SK-N-SH (cell line): ENCODE measurements around the gene C9orf85. TPM values are rescaled to one million over a fixed set of nuclear protein-coding genes. Genes with fewer than 3 reads are reported as not detected.

Experiments used
- CTCF ChIA-PET: fragments of 300-600, 350-600 bp; formaldehyde crosslinking; extraction: SDS; loops from one replicate; lab custom pipeline; 2021; lab: Yijun Ruan, JAX
- POLR2A ChIA-PET: fragments of 350-600 bp; sonication (Branson Sonifier 250); formaldehyde crosslinking; extraction: SDS; loops from one replicate; lab custom pipeline; 2020; ENCODE audit warnings: antibody characterized with exemption, inconsistent platforms; lab: Yijun Ruan, JAX
- DNase-seq: peaks from one replicate; pipeline ENCODE4 v3.0.0; 2012
- H2AFZ ChIP-seq: fragments of 200-600 bp; sonication (generic); 2 replicates; pipeline ENCODE4 v1.8.1; 2016; ENCODE audit warnings: antibody characterized with exemption, mild to moderate bottlenecking, low read depth
- H3F3A ChIP-seq: fragments of 200-600 bp; sonication (generic); replicated peaks from 2 replicates; pipeline ENCODE3; 2016; ENCODE audit warnings: antibody characterized with exemption, mild to moderate bottlenecking; ENCODE audit not compliant: insufficient read depth
- H3K27ac ChIP-seq, 2 experiments: fragments of 200-500 bp in 1 of 2; fragments of 200-600 bp in 1 of 2; sonication (Bioruptor generic) in 1 of 2; sonication (generic), shearing (Covaris generic) in 1 of 2; 2 replicates each; pipeline versions ENCODE4 v1.5.1 to v1.6.1; 2014 to 2016; ENCODE audit warnings: low read depth in 2 of 2, inconsistent platforms in 1 of 2, low read length in 1 of 2, mild to moderate bottlenecking in 1 of 2, mixed read lengths in 1 of 2
- H3K27me3 ChIP-seq: fragments of 200-600 bp; sonication (generic), shearing (Covaris generic); 2 replicates; pipeline ENCODE4 v1.6.1; 2016; ENCODE audit warnings: mixed run types; ENCODE audit not compliant: insufficient read depth
- H3K36me3 ChIP-seq, 2 experiments: fragments of 200-500 bp in 1 of 2; fragments of 200-600 bp in 1 of 2; sonication (Bioruptor generic) in 1 of 2; sonication (generic) in 1 of 2; replicated peaks in 1 of 2; 2 replicates each; pipeline versions ENCODE3 to v1.5.1; 2014 to 2016; ENCODE audit warnings: low read length in 1 of 2, mild to moderate bottlenecking in 1 of 2; ENCODE audit not compliant: insufficient read depth in 2 of 2, control insufficient read depth in 1 of 2
- H3K4me1 ChIP-seq, 2 experiments: fragments of 200-500 bp in 1 of 2; fragments of 200-600 bp in 1 of 2; sonication (Bioruptor generic) in 1 of 2; sonication (generic), shearing (Covaris generic) in 1 of 2; 2 replicates each; pipeline versions ENCODE4 v1.5.1 to v1.6.1; 2014 to 2016; ENCODE audit warnings: low read depth in 1 of 2, low read length in 1 of 2, mixed run types in 1 of 2; ENCODE audit not compliant: insufficient read depth in 2 of 2, control insufficient read depth in 1 of 2
- H3K4me2 ChIP-seq: fragments of 200-600 bp; sonication (generic), shearing (Covaris generic); 2 replicates; pipeline ENCODE4 v1.6.1; 2017; ENCODE audit warnings: mixed run types
- H3K4me3 ChIP-seq, 2 experiments: fragments of 200-500 bp in 1 of 2; fragments of 200-600 bp in 1 of 2; sonication (Bioruptor generic) in 1 of 2; sonication (generic), shearing (Covaris generic) in 1 of 2; 2 replicates each; pipeline versions ENCODE4 v1.5.1 to v1.8.1; 2014 to 2016; ENCODE audit warnings: low read depth in 2 of 2, inconsistent platforms in 1 of 2, low read length in 1 of 2, mild to moderate bottlenecking in 1 of 2, mixed read lengths in 1 of 2, moderate library complexity in 1 of 2
- H3K79me2 ChIP-seq: fragments of 200-600 bp; sonication (generic); 2 replicates; pipeline ENCODE4 v1.8.1; 2017; ENCODE audit warnings: mild to moderate bottlenecking; ENCODE audit not compliant: insufficient read depth
- H3K9ac ChIP-seq: fragments of 200-600 bp; sonication (generic); 2 replicates; pipeline ENCODE4 v1.6.1; 2017; ENCODE audit warnings: mixed run types
- H3K9me2 ChIP-seq: fragments of 200-600 bp; sonication (generic); 2 replicates; pipeline ENCODE4 v1.6.1; 2017; ENCODE audit warnings: mixed run types
- H3K9me3 ChIP-seq: fragments of 200-600 bp; sonication (generic); 2 replicates; pipeline ENCODE4 v1.6.1; 2017; ENCODE audit warnings: mixed run types, mild to moderate bottlenecking, moderate library complexity
- H4K20me1 ChIP-seq: fragments of 200-600 bp; sonication (generic); 2 replicates; pipeline ENCODE4 v1.6.1; 2017; ENCODE audit warnings: mild to moderate bottlenecking, mixed run types; ENCODE audit not compliant: insufficient read depth
- FOSL2 ChIP-seq: IDR thresholded peaks from 2 replicates; pipeline ENCODE4 v1.4.0; 2012; ENCODE audit warnings: low read depth, mild to moderate bottlenecking, moderate library complexity, borderline replicate concordance
- FOXM1 ChIP-seq: IDR thresholded peaks from 2 replicates; pipeline ENCODE4 v1.4.0; 2012; ENCODE audit warnings: low read depth, mild to moderate bottlenecking
- GABPA ChIP-seq: IDR thresholded peaks from 2 replicates; pipeline ENCODE4 v1.4.0; 2012; ENCODE audit warnings: low read depth, mild to moderate bottlenecking
- GATA2 ChIP-seq: sonication (generic); formaldehyde crosslinking; IDR thresholded peaks from 2 replicates; pipeline ENCODE4 v1.5.0; 2020; ENCODE audit warnings: mild to moderate bottlenecking, missing genetic modification reagents
- JUND ChIP-seq: IDR thresholded peaks from 2 replicates; pipeline ENCODE4 v1.4.0; 2012
- MXI1 ChIP-seq: IDR thresholded peaks from 2 replicates; pipeline ENCODE4 v1.6.1; 2012; ENCODE audit warnings: mild to moderate bottlenecking, low read depth, low read length, improper control_type of control experiment
- RFX5 ChIP-seq: IDR thresholded peaks from 2 replicates; pipeline ENCODE4 v1.6.1; 2012; ENCODE audit warnings: mild to moderate bottlenecking, improper control_type of control experiment, low read length
- RXRA ChIP-seq: IDR thresholded peaks from 2 replicates; pipeline ENCODE4 v1.4.0; 2012; ENCODE audit warnings: low read depth, mild to moderate bottlenecking, borderline replicate concordance
- SIN3A ChIP-seq: IDR thresholded peaks from 2 replicates; pipeline ENCODE4 v1.6.1; 2012; ENCODE audit warnings: low read depth, mild to moderate bottlenecking, low read length, moderate library complexity, borderline replicate concordance
- WGBS: methylation state at CpG from one replicate; pipeline ENCODE4 v1.1.6; 2017; ENCODE audit warnings: low lambda C conversion rate; 5-methylcytosine and 5-hydroxymethylcytosine counted together
- polyA plus RNA-seq, 3 experiments: library from polyadenylated mRNA; depleted of rRNA; stranded (reverse); fragments of >200 nt; gene quantifications; 2 replicates each; pipeline ENCODE4 v1.2.3, GENCODE V29; 2012
- small RNA-seq, 7 experiments: library from RNA; depleted of rRNA; stranded (forward); fragments of <200 nt; gene quantifications; one replicate each; pipeline ENCODE3, GENCODE V24; 2012
- TF ChIP-seq, protein P1 (sequence below): IDR thresholded peaks from 2 replicates; pipeline ENCODE4 v1.6.1; 2012; ENCODE audit warnings: mild to moderate bottlenecking, low read depth, low read length, moderate library complexity
- TF ChIP-seq, protein P2 (sequence below): IDR thresholded peaks from 2 replicates; pipeline ENCODE4 v1.4.0; 2012; ENCODE audit warnings: low read depth, borderline replicate concordance

C9orf85 gene
- polyA plus RNA-seq, 1 of the 3 experiments (the other 2 are of a cell fraction) = 11.1 TPM

DNA sequence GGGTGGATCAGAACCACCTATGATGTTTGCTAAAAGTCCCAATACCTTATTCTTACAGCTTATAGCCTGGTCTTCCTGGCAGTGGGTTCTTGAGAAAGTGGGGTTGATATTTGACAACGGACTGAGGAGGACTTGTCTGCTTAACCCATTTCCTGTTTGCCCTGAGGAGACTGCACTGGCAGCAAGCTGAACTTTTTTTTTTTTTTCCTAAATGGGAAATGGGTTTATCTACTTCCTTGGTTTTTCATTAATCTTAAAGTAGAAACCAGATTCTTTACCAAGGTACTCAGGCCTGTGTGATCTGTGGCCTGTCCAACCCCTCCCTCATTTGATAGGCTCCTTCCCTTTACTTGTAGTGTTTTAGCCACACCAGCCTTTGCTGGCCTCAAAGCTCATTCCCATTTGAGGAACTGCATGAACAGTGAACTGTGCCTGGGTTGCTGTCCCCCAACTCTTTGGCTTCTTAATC, 101.9 kb downstream of the C9orf85 start:
- H3K9ac ChIP-seq = no peak overlapping the region
- no peak overlapping the region for H3K27ac ChIP-seq
- no peak for TF ChIP-seq JUND
- no peak for TF ChIP-seq GATA2 (CRISPR knock-in tag)
- TF ChIP-seq, protein P1, sequence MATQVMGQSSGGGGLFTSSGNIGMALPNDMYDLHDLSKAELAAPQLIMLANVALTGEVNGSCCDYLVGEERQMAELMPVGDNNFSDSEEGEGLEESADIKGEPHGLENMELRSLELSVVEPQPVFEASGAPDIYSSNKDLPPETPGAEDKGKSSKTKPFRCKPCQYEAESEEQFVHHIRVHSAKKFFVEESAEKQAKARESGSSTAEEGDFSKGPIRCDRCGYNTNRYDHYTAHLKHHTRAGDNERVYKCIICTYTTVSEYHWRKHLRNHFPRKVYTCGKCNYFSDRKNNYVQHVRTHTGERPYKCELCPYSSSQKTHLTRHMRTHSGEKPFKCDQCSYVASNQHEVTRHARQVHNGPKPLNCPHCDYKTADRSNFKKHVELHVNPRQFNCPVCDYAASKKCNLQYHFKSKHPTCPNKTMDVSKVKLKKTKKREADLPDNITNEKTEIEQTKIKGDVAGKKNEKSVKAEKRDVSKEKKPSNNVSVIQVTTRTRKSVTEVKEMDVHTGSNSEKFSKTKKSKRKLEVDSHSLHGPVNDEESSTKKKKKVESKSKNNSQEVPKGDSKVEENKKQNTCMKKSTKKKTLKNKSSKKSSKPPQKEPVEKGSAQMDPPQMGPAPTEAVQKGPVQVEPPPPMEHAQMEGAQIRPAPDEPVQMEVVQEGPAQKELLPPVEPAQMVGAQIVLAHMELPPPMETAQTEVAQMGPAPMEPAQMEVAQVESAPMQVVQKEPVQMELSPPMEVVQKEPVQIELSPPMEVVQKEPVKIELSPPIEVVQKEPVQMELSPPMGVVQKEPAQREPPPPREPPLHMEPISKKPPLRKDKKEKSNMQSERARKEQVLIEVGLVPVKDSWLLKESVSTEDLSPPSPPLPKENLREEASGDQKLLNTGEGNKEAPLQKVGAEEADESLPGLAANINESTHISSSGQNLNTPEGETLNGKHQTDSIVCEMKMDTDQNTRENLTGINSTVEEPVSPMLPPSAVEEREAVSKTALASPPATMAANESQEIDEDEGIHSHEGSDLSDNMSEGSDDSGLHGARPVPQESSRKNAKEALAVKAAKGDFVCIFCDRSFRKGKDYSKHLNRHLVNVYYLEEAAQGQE = no peak
- no peak for TF ChIP-seq RXRA
- no peak for TF ChIP-seq MXI1
- TF ChIP-seq FOXM1 = no peak
- no peak for TF ChIP-seq SIN3A
- no peak for TF ChIP-seq RFX5
- DNase-seq = no peak
- no peaks in the 10 kb centered on the region for H3K36me3 ChIP-seq
- H3K4me3 ChIP-seq = no peak overlapping the region
- H3K9me2 ChIP-seq = no peaks in the 10 kb centered on the region
- WGBS = 6% methylated on average over 1 of the region's 1 CpG
- no peaks in the 10 kb centered on the region for H4K20me1 ChIP-seq
- no peaks in the 10 kb centered on the region for H3K9me3 ChIP-seq
- no peaks in the 10 kb centered on the region for H3F3A ChIP-seq
- H2AFZ ChIP-seq = no peak overlapping the region
- H3K4me2 ChIP-seq = no peak overlapping the region
- peaks cover 14% of the 10 kb centered on the region; the same call in 1 of the 2 replicates for H3K27me3 ChIP-seq
- CTCF ChIA-PET = interaction anchor here (0.7 to 1.5 kb wide), 3 partner anchors 11 to 207 kb away, joined by 3 to 4 read pairs (median 4); no protein-coding TSS in a partner anchor
- no peaks in the 10 kb centered on the region for H3K4me1 ChIP-seq
- no peaks in the 10 kb centered on the region for H3K79me2 ChIP-seq
- POLR2A ChIA-PET = no interaction called here

DNA sequence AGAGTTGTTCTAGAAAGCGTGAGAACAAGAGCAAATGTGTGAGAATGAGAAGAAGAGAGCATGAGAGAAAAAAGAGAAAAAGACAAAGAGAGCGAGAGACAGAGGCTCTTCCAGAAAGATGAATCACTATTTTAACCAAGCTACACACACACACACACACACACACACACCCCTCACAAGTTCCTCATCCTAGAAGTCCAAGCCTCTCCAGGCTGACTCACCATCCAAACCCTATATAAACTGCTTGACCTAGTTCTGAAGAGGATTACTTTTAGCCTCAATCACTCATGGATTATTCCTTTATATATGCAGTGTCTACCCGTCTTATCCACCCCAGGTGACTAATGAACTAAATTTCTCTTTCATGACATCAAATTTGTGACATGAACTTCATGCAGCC, 111.4 kb downstream of the C9orf85 start:
- no peaks in the 10 kb centered on the region; the same call in 1 of the 2 replicates for H3K27me3 ChIP-seq
- ChIA-PET CTCF (interaction anchor here (2.9 to 8.2 kb wide), 3 partner anchors 16 to 218 kb away, joined by 39 to 149 read pairs (median 60); no protein-coding TSS in a partner anchor), POLR2A (no interaction called here)
- no peaks in the 10 kb centered on the region for H4K20me1 ChIP-seq
- no peak overlapping the region for H3K9ac ChIP-seq
- DNase-seq = no peak
- no peaks in the 10 kb centered on the region for H3K9me2 ChIP-seq
- H3K4me3 ChIP-seq = no peak overlapping the region
- 48% methylated on average over 3 of the region's 3 CpGs for WGBS
- TF ChIP-seq GABPA = no peak
- no peak for TF ChIP-seq RFX5
- no peak for TF ChIP-seq GATA2 (CRISPR knock-in tag)
- peak; percentile 27; the same call in 1 of the 2 replicates for TF ChIP-seq FOSL2
- TF ChIP-seq, protein P2, sequence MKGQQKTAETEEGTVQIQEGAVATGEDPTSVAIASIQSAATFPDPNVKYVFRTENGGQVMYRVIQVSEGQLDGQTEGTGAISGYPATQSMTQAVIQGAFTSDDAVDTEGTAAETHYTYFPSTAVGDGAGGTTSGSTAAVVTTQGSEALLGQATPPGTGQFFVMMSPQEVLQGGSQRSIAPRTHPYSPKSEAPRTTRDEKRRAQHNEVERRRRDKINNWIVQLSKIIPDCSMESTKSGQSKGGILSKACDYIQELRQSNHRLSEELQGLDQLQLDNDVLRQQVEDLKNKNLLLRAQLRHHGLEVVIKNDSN = no peak
- H3K36me3 ChIP-seq = no peaks in the 10 kb centered on the region
- no peaks in the 10 kb centered on the region for H3F3A ChIP-seq
- H3K27ac ChIP-seq = no peak overlapping the region
- H3K4me1 ChIP-seq = peaks cover 0 to 2% of the 10 kb centered on the region in 2 experiments; a peak in 1 of 4 replicates
- no peaks in the 10 kb centered on the region for H3K79me2 ChIP-seq
- no peak overlapping the region for H2AFZ ChIP-seq
- no peaks in the 10 kb centered on the region for H3K9me3 ChIP-seq
- H3K4me2 ChIP-seq = no peak overlapping the region

Small RNA genes lying within 50 kb of the gene (small RNA-seq; reads per million reads assigned to genes)
- gene HSPB1P1 (0 reads per million in 7 experiments), gene RF00019 (0 reads per million in 7 experiments)

Other genes with a start within 250 kb of the C9orf85 start
- gene CEMIP2, start 143.1 kb upstream of the C9orf85 start, polyA plus RNA-seq (2012; rRNA removed) = 39.8 and 46.0 TPM in 2 replicates
- 7.3 and 9.8 TPM in 2 replicates for gene ABHD17B, start 446 bp upstream of the C9orf85 start, polyA plus RNA-seq (2012; rRNA removed)
- gene C9orf57, start 149.0 kb downstream of the C9orf85 start, polyA plus RNA-seq (2012; rRNA removed) = not detected in 2 replicates
- not detected in 2 replicates for gene GDA, start 237.8 kb downstream of the C9orf85 start, polyA plus RNA-seq (2012; rRNA removed)